ENCODE results near the gene CYGB.

GRCh38 chr17:76504117-76504516 lies 33.4 kb downstream of the CYGB start:
- TF ChIP-seq POLR2AphosphoS5 (IDR thresholded peaks at IDR 0.05): no peak
- TF ChIP-seq, protein P1, sequence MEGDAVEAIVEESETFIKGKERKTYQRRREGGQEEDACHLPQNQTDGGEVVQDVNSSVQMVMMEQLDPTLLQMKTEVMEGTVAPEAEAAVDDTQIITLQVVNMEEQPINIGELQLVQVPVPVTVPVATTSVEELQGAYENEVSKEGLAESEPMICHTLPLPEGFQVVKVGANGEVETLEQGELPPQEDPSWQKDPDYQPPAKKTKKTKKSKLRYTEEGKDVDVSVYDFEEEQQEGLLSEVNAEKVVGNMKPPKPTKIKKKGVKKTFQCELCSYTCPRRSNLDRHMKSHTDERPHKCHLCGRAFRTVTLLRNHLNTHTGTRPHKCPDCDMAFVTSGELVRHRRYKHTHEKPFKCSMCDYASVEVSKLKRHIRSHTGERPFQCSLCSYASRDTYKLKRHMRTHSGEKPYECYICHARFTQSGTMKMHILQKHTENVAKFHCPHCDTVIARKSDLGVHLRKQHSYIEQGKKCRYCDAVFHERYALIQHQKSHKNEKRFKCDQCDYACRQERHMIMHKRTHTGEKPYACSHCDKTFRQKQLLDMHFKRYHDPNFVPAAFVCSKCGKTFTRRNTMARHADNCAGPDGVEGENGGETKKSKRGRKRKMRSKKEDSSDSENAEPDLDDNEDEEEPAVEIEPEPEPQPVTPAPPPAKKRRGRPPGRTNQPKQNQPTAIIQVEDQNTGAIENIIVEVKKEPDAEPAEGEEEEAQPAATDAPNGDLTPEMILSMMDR (IDR thresholded peaks at IDR 0.05): no peak
